HUES48 (cell line): ENCODE measurements around the gene GSE1.

Experiments used
- H3K27ac ChIP-seq: one replicate; pipeline ENCODE4 v1.7.0; 2013; ENCODE audit warnings: low read depth, low read length, inconsistent platforms
- H3K27me3 ChIP-seq: 2 replicates; pipeline ENCODE4 v1.6.1; 2013; ENCODE audit warnings: mild to moderate bottlenecking, low read length; ENCODE audit not compliant: control insufficient read depth, insufficient read depth
- H3K36me3 ChIP-seq: 2 replicates; pipeline ENCODE4 v1.6.1; 2013; ENCODE audit warnings: low read length; ENCODE audit not compliant: control insufficient read depth, insufficient read depth
- H3K4me1 ChIP-seq: 2 replicates; pipeline ENCODE4 v1.6.1; 2013; ENCODE audit warnings: mild to moderate bottlenecking, low read length; ENCODE audit not compliant: control insufficient read depth, insufficient read depth
- H3K4me3 ChIP-seq: 2 replicates; pipeline ENCODE4 v1.5.1; 2013; ENCODE audit warnings: mild to moderate bottlenecking, low read depth, low read length
- H3K9ac ChIP-seq: 2 replicates; pipeline ENCODE4 v1.6.1; 2013; ENCODE audit warnings: mild to moderate bottlenecking, low read depth, low read length, moderate library complexity
- H3K9me3 ChIP-seq: 2 replicates; pipeline ENCODE4 v1.6.1; 2013; ENCODE audit warnings: low read length; ENCODE audit not compliant: control insufficient read depth, insufficient read depth

GSE1 gene

DNA sequence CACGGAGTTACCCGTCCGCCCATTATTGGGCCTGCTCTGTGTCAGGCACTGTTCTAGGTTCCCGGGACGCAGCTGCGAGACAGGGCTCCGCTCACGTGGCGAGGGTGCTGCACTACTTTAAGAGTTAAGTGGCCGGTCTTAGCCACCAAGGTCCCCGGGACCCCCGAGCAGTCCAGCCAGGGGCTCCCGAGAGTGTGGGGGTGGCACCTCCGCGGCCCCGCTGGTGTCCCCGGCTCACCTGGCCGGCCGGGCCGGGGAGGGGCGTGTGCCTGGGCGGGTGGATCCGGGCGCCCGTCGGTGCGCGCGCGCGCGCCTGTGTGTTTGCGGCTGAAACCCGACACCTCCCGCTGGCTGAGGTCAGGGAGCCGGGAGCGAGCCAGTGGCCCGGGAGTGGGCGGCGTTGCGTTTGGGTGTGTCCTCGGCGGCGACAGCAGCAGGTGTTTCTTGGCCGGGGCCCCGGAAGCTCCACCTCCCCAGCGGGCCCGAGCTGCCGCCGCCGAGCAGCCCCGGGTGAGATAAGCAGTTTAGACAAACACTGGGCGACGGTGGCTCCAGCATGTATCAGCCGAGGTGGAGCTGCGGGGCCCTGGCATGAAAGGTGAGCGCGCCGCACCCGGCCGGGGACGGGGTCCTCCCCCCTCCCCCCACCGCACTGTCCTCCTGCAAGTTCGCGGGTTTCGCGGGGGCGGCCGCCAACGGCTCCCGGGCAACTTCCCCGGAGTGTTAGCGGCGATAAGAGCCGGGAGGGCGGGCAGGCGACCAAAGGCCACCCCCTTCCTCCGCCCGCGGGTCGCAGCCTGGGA is at the start of gene GSE1:
Gene GSE1, plus strand, starts transcription at position 522 of the 803 bp plus-strand sequence. Its CDS starts 70 bp downstream, at position 592.
- Histone ChIP-seq H3K9ac (peak within 1 kb of the TSS; percentile 62), H3K36me3 (peaks cover 15% of the 10 kb centered on the region), H3K4me3 (peak within 1 kb of the TSS; percentile 81), H3K27ac (peak within 1 kb of the TSS; percentile 89), H3K4me1 (peaks cover 54% of the 10 kb centered on the region), H3K9me3 (no peaks in the 10 kb centered on the region), H3K27me3 (peaks cover 8% of the 10 kb centered on the region; the same call in 1 of the 2 replicates)

DNA sequence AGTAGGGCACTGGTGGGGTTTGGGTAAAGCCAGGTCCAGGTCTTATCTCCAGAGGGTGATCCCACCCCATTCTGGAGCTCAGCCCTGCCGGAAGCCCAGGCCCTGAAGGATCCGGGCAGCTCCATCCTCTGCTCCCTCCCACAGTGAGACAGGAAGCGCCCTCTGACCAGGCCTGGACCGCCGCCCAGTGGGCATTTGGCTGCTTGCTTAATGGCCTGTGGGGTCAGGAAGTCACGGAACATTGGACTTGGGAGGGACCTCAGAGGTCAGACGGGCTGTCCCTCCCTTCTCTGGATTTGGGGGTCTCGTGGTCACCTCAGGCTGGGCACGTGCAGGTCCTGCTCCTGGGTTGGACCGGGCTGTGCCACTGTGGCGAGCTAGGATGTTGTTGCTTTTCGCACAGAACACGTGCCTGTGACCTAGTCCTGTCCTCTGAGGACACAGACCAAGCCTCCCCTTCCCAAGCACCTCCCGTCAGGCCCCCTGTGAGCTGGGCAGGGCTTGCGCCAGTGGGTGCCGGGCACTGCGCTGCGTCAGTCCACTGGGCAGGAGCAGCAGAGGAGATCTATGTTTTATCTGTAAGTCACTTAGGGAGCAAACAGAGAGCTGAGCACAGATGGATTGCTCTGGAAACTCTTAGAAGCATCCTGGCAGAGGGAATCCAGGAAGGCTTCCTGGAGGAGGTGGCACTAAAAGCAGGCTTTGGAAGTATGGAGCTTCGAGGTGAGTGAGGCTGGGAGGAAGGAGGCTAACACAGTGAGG is 49.4 kb upstream of the GSE1 start:
- H3K36me3 ChIP-seq = no peaks in the 10 kb centered on the region
- no peak overlapping the region for H3K4me3 ChIP-seq
- H3K4me1 ChIP-seq = peaks cover 57% of the 10 kb centered on the region
- H3K27ac ChIP-seq = no peak overlapping the region
- H3K9ac ChIP-seq = no peak overlapping the region
- H3K9me3 ChIP-seq = no peaks in the 10 kb centered on the region
- no peaks in the 10 kb centered on the region for H3K27me3 ChIP-seq

DNA sequence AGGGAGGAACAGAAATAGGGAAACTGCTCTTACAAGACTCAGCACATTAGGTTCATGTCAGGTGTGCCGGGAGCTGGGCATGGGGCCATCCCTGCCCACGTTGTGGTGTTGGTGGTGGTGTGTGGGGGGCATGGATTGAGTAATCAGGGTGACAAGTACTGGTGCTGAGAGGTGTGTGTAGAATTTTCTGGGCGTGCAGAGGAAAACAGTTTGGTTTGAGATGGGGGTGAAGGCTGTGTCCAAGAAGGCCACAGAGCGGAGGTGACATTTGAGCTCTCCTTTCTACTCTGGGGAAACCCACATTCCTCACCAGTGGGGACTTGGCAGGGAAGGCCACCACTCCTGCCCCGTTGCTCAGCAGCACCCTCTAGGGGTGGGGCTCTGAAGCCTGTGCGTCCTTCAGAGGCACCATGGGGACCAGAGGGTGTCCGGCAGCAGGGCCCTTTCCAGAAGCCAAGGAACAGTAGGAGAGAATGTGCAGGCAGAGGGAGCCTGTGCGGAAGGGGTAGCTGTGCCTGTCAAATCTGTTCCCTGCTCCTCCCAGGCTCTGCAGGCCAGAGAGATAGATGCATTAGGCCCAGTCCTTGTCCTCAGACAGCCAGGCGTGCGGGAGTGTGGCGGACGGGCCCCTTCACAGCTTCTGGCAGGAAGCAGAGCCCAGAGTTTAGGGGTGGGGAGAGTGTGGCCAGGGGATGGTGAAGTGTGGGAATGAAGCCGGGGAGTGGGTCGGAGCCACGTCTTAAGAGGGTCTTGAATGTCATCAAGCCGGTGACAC is 48.7 kb upstream of the GSE1 start:
- H3K4me1 ChIP-seq = peaks cover 61% of the 10 kb centered on the region
- no peak overlapping the region for H3K27ac ChIP-seq
- H3K9ac ChIP-seq = no peak overlapping the region

DNA sequence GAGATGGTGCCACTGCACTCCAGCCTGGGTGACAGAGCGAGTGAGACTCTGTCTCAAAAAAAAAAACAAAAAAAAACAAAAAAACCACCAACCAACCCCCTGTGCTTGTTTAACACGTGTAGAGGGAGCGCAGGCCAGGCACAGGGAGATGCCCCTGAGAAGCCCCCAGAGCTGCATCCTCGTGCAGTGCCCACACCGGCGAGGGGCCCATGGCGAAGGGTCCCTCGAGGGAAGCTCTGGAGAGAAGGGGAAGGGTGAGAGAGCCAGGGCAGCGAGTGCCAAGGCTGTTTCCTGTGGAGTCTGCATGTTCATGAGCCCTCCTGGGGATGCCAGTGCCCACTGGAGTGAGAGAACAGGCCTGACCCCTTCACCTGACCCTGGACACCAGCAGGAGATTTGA is 47.8 kb upstream of the GSE1 start:
- H3K36me3 ChIP-seq = no peaks in the 10 kb centered on the region
- H3K4me3 ChIP-seq = no peak overlapping the region
- no peaks in the 10 kb centered on the region for H3K9me3 ChIP-seq
- H3K27ac ChIP-seq = no peak overlapping the region
- H3K9ac ChIP-seq = no peak overlapping the region
- peaks cover 65% of the 10 kb centered on the region for H3K4me1 ChIP-seq
- no peaks in the 10 kb centered on the region for H3K27me3 ChIP-seq

More for the DNA sequence above, 48.7 kb upstream of the GSE1 start:
- no peaks in the 10 kb centered on the region for H3K27me3 ChIP-seq
- no peak overlapping the region for H3K4me3 ChIP-seq
- no peaks in the 10 kb centered on the region for H3K36me3 ChIP-seq
- H3K9me3 ChIP-seq = no peaks in the 10 kb centered on the region

DNA sequence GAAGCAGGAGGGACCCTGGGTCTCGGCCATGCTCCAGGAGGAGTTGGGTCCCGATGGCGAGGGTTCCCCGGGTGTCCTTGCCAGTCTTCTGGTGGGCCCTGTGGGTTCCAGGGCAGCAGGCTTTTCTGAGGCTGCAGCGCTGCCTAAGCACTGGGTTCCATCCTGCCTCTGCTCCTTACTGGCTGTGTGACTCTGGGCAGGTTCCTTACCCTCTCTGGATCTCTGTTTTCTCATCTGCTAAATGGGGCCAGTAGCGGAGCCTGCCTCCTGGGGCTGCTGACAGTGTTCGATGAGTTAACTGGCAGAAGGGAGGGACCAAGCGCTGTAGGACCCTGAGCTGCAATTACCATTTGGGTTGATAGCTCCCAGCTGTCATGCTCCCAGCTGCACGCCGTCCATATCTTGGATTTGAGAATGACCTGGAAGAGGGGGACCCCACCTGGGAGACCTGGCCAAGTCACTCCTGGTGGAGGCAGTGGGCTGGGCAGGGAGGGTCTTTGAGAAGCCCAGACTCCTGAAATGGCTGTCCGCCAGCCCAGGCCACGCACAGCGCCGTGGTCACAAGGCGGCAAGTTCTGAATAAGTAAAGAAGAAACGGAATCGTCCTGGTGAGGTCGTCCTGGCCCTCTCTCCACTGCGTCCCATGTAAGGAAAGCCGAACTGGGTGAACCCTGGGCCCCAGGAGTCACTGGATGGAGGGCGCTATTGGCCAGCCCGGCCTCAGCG is 47.2 kb upstream of the GSE1 start:
- no peaks in the 10 kb centered on the region for H3K9me3 ChIP-seq
- peaks cover 71% of the 10 kb centered on the region for H3K4me1 ChIP-seq
- peak overlapping the region; percentile 11 for H3K27ac ChIP-seq
- H3K4me3 ChIP-seq = no peak overlapping the region
- H3K9ac ChIP-seq = no peak overlapping the region
- no peaks in the 10 kb centered on the region for H3K27me3 ChIP-seq
- no peaks in the 10 kb centered on the region for H3K36me3 ChIP-seq

DNA sequence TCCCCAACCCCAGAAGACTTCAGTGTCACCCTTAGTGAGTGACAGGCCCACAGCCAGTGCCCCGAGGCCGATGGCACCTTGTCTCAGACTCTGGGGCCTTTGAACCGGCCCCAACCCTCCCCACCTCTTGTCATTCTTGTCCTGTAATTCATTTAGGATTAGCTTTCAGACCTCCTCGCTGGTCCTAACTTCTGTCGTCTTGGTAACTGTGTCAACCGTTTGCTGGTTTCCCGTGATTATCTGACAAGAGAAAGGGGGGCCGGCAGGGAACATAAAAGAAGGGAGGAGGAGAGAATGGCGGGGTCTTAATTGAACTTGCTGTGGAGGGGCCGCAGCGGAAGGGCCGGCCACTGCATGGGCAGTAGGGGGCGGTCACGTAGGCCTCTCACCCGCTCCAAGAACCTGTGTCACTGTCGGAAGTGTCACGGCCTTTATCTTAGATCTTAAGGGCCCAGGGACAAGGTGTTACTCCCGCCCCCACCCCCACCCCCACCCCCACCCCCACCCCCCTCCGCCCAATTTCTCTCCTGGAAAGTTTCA is 46.5 kb upstream of the GSE1 start:
- no peaks in the 10 kb centered on the region for H3K36me3 ChIP-seq
- H3K4me3 ChIP-seq = no peak overlapping the region
- H3K27ac ChIP-seq = peak overlapping the region; percentile 11
- no peak overlapping the region for H3K9ac ChIP-seq
- no peaks in the 10 kb centered on the region for H3K9me3 ChIP-seq
- H3K4me1 ChIP-seq = peaks cover 68% of the 10 kb centered on the region
- no peaks in the 10 kb centered on the region for H3K27me3 ChIP-seq

DNA sequence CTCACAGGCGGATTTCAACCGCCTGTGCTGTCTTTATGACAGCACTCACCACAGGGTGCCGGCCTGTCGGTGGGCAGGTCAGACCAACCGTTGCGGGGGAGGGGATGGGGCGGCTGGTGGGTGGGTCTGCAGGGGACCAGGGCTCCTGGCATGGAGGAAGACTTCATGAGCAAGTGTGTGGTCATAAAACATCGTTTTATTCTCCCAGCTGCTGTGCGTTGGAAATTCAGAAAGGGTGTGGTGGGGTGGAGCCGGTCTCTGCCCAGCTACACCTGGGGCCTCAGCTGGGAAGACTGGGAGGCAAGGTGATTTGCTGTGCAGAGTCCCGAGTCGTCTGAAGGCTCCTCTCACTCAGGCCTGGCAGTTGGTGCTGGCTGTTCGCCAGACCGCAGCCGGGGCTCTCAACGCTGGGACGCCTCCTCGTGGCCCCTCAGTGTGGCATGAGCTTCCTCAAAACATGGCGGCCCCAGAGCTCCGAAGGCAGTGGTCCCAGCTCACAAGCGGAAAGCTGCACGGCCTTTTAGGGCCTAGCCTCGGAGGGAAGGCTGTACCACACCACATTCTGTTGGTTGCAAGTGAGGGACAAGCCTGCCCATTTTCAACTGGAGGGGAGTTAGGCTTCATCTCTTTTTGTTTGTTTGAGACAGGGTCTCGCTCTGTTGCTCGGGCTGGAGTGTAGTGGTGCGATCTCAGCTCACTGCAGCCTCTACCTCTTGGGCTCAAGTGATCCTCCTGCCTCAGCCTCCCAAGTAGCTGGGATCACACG is 45.8 kb upstream of the GSE1 start:
- H3K9ac ChIP-seq = no peak overlapping the region
- H3K27me3 ChIP-seq = no peaks in the 10 kb centered on the region
- H3K9me3 ChIP-seq = no peaks in the 10 kb centered on the region
- H3K4me1 ChIP-seq = peaks cover 63% of the 10 kb centered on the region
- H3K27ac ChIP-seq = peak overlapping the region; percentile 22
- no peak overlapping the region for H3K4me3 ChIP-seq
- no peaks in the 10 kb centered on the region for H3K36me3 ChIP-seq

DNA sequence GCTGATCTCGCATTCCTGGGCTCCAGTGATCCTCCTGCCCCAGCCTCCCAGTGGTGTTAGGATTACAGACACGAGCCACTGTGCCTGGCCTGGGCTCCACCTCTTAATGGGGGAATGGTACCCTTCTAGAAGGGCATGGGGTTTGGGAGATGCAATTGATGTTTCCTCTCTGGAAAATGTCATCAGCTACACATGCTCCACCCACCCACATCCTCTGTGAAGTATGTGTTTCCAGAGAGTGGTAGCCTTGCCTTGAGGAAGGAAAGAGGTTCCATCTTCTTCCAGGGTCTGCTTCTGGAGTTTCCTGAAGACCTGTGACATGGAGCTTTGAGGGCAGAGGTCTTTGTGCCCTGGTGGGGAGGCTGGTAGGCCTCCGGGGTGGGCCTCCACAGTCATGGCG is 45.2 kb upstream of the GSE1 start:
- Histone ChIP-seq H3K4me1 (peaks cover 57% of the 10 kb centered on the region), H3K36me3 (no peaks in the 10 kb centered on the region), H3K4me3 (no peak overlapping the region), H3K27ac (no peak overlapping the region), H3K27me3 (no peaks in the 10 kb centered on the region), H3K9ac (no peak overlapping the region), H3K9me3 (no peaks in the 10 kb centered on the region)

DNA sequence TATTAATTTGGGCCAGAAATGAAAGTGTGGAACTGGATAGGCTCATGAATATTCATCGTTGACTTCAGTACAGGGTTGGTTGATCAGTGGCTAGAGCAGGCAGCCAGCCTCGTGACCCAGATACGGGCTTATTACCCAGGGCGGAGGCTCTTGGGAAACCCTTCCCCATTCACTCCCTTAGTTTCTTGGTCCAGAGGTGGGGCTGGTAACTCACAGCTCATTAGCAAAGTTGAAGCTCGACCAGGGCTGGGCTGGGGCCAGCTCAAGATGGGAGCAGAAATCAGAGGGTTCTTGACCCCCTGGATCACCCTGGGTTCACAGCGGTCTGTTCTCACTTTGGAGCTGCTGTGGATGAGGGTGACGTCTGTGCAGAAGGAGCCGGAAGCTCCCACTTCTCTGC is 44.6 kb upstream of the GSE1 start:
- H3K9me3 ChIP-seq = no peaks in the 10 kb centered on the region
- H3K27ac ChIP-seq = no peak overlapping the region
- H3K4me1 ChIP-seq = peaks cover 51% of the 10 kb centered on the region
- no peak overlapping the region for H3K4me3 ChIP-seq
- no peak overlapping the region for H3K9ac ChIP-seq
- no peaks in the 10 kb centered on the region for H3K27me3 ChIP-seq
- no peaks in the 10 kb centered on the region for H3K36me3 ChIP-seq
